ENCODE measurements around the gene RPL36. TPM values are rescaled to one million over a fixed set of nuclear protein-coding genes. Genes with fewer than 3 reads are reported as not detected.

The RPL36 gene
- polyA plus RNA-seq, 3 donors = 336 to 708 (median 627) TPM

DNA sequence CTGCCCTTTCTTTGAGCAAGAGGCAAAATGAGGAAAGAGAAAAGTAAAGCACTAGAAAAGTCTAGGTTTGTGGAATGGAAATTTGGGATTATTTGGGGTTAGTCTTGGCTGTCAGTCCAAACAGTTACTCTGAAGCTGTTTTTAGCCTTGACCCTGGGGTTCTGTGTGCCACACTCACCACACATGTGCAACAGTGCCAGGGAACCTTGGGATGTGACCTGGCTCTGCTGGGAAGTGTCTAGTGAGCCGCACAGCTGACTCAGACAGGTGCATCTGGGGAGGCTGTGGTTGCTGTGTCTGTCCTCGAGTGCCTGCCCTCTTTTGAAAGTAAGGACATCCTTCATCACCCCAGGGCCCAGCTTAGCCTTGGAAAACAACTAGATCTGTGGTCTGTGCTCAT lies 25.6 kb upstream of the RPL36 start:
- H3K9me3 Mint-ChIP-seq = no peaks in the 10 kb centered on the region
- no peak overlapping the region for H2AFZ ChIP-seq (ENCODE audit: insufficient read depth, low read depth, low read length, poor library complexity, severe bottlenecking)
- WGBS (ENCODE audit: insufficient coverage) = 100% methylated on average over 1 of the region's 2 CpGs
- H3K79me2 ChIP-seq (ENCODE audit: insufficient read depth, low read length) = no peaks in the 10 kb centered on the region
- DNase-seq = no peak
- H3K36me3 ChIP-seq (replicated peaks in 1 of 2; ENCODE audit: control insufficient read depth in 1 of 2, insufficient read depth in 2 of 2, low read length in 2 of 2) = peaks cover 96 to 98% of the 10 kb centered on the region in 2 donors
- peak overlapping the region in 2 of 7 donors; percentile 14 to 15 for H3K27ac Mint-ChIP-seq
- TF ChIP-seq, protein P1, sequence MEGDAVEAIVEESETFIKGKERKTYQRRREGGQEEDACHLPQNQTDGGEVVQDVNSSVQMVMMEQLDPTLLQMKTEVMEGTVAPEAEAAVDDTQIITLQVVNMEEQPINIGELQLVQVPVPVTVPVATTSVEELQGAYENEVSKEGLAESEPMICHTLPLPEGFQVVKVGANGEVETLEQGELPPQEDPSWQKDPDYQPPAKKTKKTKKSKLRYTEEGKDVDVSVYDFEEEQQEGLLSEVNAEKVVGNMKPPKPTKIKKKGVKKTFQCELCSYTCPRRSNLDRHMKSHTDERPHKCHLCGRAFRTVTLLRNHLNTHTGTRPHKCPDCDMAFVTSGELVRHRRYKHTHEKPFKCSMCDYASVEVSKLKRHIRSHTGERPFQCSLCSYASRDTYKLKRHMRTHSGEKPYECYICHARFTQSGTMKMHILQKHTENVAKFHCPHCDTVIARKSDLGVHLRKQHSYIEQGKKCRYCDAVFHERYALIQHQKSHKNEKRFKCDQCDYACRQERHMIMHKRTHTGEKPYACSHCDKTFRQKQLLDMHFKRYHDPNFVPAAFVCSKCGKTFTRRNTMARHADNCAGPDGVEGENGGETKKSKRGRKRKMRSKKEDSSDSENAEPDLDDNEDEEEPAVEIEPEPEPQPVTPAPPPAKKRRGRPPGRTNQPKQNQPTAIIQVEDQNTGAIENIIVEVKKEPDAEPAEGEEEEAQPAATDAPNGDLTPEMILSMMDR (IDR thresholded peaks at IDR 0.05) = no peak
- H3K4me3 Mint-ChIP-seq = no peak overlapping the region
- H3K9me3 ChIP-seq (replicated peaks in 1 of 2; ENCODE audit: control insufficient read depth in 1 of 2, insufficient read depth in 1 of 2, low read length in 2 of 2) = no peaks in the 10 kb centered on the region
- peaks cover 81% of the 10 kb centered on the region for H4K20me1 ChIP-seq (ENCODE audit: insufficient read depth, low read length)
- intact Hi-C loops (cut with micrococcal nuclease) = no loop called here
- H3K27me3 ChIP-seq (ENCODE audit: control insufficient read depth in 2 of 2, insufficient read depth in 2 of 2, low read length in 2 of 2) = no peaks in the 10 kb centered on the region
- H3K36me3 Mint-ChIP-seq = peaks cover 81 to 99% of the 10 kb centered on the region in 2 donors
- no peak overlapping the region for H3K4me2 ChIP-seq (replicated peaks; ENCODE audit: extremely low read depth, low read length, poor library complexity, severe bottlenecking)
- H3K27ac ChIP-seq (ENCODE audit: low read depth in 1 of 2, low read length in 2 of 2) = no peak overlapping the region
- no peak overlapping the region for H3K9ac ChIP-seq (ENCODE audit: insufficient read depth, low read length, poor library complexity, severe bottlenecking)
- no peaks in the 10 kb centered on the region for H3K4me1 ChIP-seq (ENCODE audit: control insufficient read depth in 1 of 2, insufficient read depth in 2 of 2, low read length in 2 of 2)
- no peaks in the 10 kb centered on the region for H3K27me3 Mint-ChIP-seq (ENCODE audit: low read depth in 3 of 3)
- H3K4me1 Mint-ChIP-seq = no peaks in the 10 kb centered on the region
- H3K4me3 ChIP-seq (replicated peaks in 1 of 3; ENCODE audit: low read depth in 2 of 3, low read length in 3 of 3) = no peak overlapping the region

DNA sequence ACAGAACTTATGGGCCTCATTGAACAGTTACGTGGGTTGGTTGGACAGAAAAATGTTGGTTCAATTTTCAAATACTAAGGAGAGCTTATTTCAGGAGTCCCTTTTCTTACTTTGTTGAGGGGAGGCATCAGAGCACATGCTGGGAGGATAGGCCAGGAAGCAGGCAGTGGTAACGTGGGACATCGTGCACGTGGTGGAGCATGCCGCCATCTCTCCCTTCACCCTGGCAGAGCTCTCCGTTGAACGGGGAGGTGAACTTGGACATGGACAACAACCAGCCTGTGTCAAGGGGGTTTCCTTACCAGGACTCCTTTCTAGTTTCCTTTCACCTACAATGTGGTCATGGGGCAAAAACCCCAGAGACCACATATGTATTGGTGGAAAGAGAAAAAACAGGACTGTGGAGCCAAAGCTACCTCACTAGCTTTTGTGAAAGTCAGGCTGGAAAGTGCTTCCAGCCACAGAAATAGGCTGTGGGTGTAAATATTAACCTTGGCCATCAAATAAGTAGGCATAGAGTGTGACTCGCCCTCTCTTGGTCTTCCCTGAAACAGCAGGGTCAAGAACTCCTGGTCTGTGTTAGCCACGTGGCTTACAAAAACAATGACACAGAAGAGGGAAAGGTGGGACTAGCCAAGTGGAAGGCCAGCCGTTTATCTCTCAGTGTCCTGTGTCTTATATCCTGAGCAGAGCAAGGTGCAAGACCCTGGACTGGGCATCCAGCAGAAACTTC lies 24.1 kb upstream of the RPL36 start:
- no peaks in the 10 kb centered on the region for H3K27me3 Mint-ChIP-seq (ENCODE audit: low read depth in 3 of 3)
- H3K9me3 Mint-ChIP-seq = no peaks in the 10 kb centered on the region
- Histone ChIP-seq H2AFZ (ENCODE audit: insufficient read depth, low read depth, low read length, poor library complexity, severe bottlenecking) (no peak overlapping the region), H4K20me1 (ENCODE audit: insufficient read depth, low read length) (peaks cover 74% of the 10 kb centered on the region), H3K36me3 (replicated peaks in 1 of 2; ENCODE audit: control insufficient read depth in 1 of 2, insufficient read depth in 2 of 2, low read length in 2 of 2) (peaks cover 88 to 95% of the 10 kb centered on the region in 2 donors), H3K9me3 (replicated peaks in 1 of 2; ENCODE audit: control insufficient read depth in 1 of 2, insufficient read depth in 1 of 2, low read length in 2 of 2) (no peaks in the 10 kb centered on the region), H3K27ac (ENCODE audit: low read depth in 1 of 2, low read length in 2 of 2) (no peak overlapping the region), H3K79me2 (ENCODE audit: insufficient read depth, low read length) (no peaks in the 10 kb centered on the region), H3K27me3 (ENCODE audit: control insufficient read depth in 2 of 2, insufficient read depth in 2 of 2, low read length in 2 of 2) (no peaks in the 10 kb centered on the region), H3K4me1 (ENCODE audit: control insufficient read depth in 1 of 2, insufficient read depth in 2 of 2, low read length in 2 of 2) (no peaks in the 10 kb centered on the region), H3K4me3 (replicated peaks in 1 of 3; ENCODE audit: low read depth in 2 of 3, low read length in 3 of 3) (no peak overlapping the region), H3K9ac (ENCODE audit: insufficient read depth, low read length, poor library complexity, severe bottlenecking) (no peak overlapping the region), H3K4me2 (replicated peaks; ENCODE audit: extremely low read depth, low read length, poor library complexity, severe bottlenecking) (no peak overlapping the region)
- TF ChIP-seq, protein P1 (IDR thresholded peaks at IDR 0.05) = no peak
- no peak overlapping the region for H3K4me3 Mint-ChIP-seq
- H3K27ac Mint-ChIP-seq = peak overlapping the region in 2 of 7 donors; percentile 2 to 55
- H3K36me3 Mint-ChIP-seq = peaks cover 81 to 98% of the 10 kb centered on the region in 2 donors
- no peak for DNase-seq
- intact Hi-C loops (cut with micrococcal nuclease) = no loop called here
- 90% methylated on average over 6 of the region's 10 CpGs for WGBS (ENCODE audit: insufficient coverage)
- H3K4me1 Mint-ChIP-seq = no peaks in the 10 kb centered on the region

Data from CD14-positive monocyte (primary cell).